Activated CD8-positive, alpha-beta T cell treated with anti-CD3 and anti-CD28 coated beads for 36 hours (primary cell): ENCODE data around the gene PAAF1. TPM values are rescaled to one million over a fixed set of nuclear protein-coding genes. Genes with fewer than 3 reads are reported as not detected.

ENCODE experiments used
- ATAC-seq: fragments of 200-7000 bp; cut with Tn5 transposase; one replicate; pipeline ENCODE4 v1.10.0; 2021; ENCODE audit warnings: mild to moderate bottlenecking, moderate library complexity
- CTCF ChIA-PET: fragments of 350-600 bp; sonication (Branson Sonifier 250); formaldehyde crosslinking; loops from one replicate; lab custom pipeline; 2021; ENCODE audit warnings: antibody characterized with exemption; lab: Charles Lee
- POLR2A ChIA-PET: fragments of 350-600 bp; sonication (Branson Sonifier 250); formaldehyde crosslinking; loops from one replicate; lab custom pipeline; 2021; ENCODE audit warnings: antibody characterized with exemption; lab: Charles Lee
- DNase-seq: peaks from one replicate; pipeline ENCODE4 v3.0.0-alpha.2; 2020
- H3K27ac Mint-ChIP-seq: one replicate; pipeline ENCODE4 v1.8.0; 2021; ENCODE audit warnings: mild to moderate bottlenecking, mixed read lengths
- H3K27me3 Mint-ChIP-seq: one replicate; pipeline ENCODE4 v1.8.0; 2021; ENCODE audit warnings: mixed read lengths
- H3K36me3 Mint-ChIP-seq: one replicate; pipeline ENCODE4 v1.8.0; 2021; ENCODE audit warnings: low read depth, mixed read lengths
- H3K4me1 Mint-ChIP-seq: one replicate; pipeline ENCODE4 v1.8.0; 2021; ENCODE audit warnings: low read depth, mixed read lengths
- H3K4me3 Mint-ChIP-seq: one replicate; pipeline ENCODE4 v1.8.0; 2021; ENCODE audit warnings: mild to moderate bottlenecking, moderate library complexity, mixed read lengths
- H3K9me3 Mint-ChIP-seq: one replicate; pipeline ENCODE4 v1.8.0; 2021; ENCODE audit warnings: mixed read lengths
- intact Hi-C: fragments of 100-400 bp; cut with micrococcal nuclease; formaldehyde crosslinking; loops from one replicate; pipeline ENCODE4 v1.10.0; 2022
- total RNA-seq, 2 experiments: library from RNA; stranded (reverse); gene quantifications; one replicate each; pipeline ENCODE4 v1.2.3, GENCODE V29; 2021
- TF ChIP-seq, protein P1 (sequence below): fragments of 200-600 bp; IDR thresholded peaks from one replicate; pipeline ENCODE4 v1.8.0; 2022; ENCODE audit warnings: antibody characterized with exemption, mild to moderate bottlenecking

Gene PAAF1
- total RNA-seq, 2 experiments from 2014 or later: 32.5 to 34.9 TPM

DNA sequence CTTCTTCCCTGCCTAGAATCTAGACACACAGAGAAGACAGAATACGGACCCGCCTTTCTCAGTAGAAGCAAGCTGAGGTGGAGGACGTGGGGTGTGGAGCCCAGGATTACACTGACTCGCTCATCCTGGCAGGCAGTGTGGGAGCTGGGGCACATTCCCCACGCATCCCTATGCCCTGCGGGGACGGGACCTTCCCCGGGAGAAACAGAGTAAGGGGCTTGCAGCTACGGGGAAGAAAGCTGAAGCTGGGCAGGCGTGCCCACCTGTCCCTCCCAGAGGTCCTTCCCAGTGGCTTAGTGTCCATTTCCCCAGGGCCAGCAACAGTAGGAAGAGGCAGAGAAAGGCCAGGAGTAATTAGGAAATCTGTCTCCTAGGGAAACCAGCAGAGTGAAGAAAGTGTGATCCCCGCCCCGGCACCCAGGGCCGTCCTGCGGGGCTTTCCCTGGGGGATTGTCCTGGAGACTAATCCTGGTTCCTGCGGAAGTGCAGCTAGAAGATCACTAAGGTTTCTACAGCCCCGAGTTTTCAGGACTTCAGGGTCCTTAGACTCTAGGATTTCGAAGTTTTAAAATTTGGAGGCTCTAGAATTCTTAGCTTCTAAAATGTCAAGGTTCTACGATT lies 81.8 kb downstream of the PAAF1 start:
- H3K4me3 Mint-ChIP-seq: no peak overlapping the region
- ATAC-seq: no peak
- TF ChIP-seq, protein P1, sequence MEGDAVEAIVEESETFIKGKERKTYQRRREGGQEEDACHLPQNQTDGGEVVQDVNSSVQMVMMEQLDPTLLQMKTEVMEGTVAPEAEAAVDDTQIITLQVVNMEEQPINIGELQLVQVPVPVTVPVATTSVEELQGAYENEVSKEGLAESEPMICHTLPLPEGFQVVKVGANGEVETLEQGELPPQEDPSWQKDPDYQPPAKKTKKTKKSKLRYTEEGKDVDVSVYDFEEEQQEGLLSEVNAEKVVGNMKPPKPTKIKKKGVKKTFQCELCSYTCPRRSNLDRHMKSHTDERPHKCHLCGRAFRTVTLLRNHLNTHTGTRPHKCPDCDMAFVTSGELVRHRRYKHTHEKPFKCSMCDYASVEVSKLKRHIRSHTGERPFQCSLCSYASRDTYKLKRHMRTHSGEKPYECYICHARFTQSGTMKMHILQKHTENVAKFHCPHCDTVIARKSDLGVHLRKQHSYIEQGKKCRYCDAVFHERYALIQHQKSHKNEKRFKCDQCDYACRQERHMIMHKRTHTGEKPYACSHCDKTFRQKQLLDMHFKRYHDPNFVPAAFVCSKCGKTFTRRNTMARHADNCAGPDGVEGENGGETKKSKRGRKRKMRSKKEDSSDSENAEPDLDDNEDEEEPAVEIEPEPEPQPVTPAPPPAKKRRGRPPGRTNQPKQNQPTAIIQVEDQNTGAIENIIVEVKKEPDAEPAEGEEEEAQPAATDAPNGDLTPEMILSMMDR: no peak
- intact Hi-C loops: no loop called here
- CTCF ChIA-PET: no interaction called here
- no peaks in the 10 kb centered on the region for H3K4me1 Mint-ChIP-seq
- no peaks in the 10 kb centered on the region for H3K36me3 Mint-ChIP-seq
- POLR2A ChIA-PET: no interaction called here
- no peak overlapping the region for H3K27ac Mint-ChIP-seq
- no peaks in the 10 kb centered on the region for H3K27me3 Mint-ChIP-seq
- no peak for DNase-seq
- H3K9me3 Mint-ChIP-seq: no peaks in the 10 kb centered on the region

DNA sequence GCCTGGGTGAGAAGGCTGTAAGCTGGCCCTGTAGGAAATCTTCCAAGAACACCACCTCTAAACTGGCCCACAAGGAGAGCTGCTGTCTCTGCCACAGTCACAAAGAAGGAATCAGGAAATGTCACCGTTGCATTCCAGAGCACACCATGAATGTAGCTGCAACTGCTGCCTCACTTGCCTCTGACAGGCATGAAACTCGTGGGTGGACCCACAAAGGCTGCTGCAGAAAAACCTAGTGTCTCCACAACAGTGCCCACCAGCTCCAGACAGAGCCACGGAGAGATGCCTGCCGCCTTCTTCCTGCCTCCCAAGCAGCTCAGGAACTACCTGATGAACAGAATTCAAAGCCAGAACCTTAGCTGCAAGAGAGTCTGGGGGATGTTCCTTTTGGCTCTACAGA lies 84.5 kb downstream of the PAAF1 start:
- Mint-ChIP-seq H3K27ac (no peak overlapping the region), H3K4me1 (peaks cover 14% of the 10 kb centered on the region), H3K27me3 (no peaks in the 10 kb centered on the region), H3K36me3 (no peaks in the 10 kb centered on the region), H3K9me3 (no peaks in the 10 kb centered on the region), H3K4me3 (no peak overlapping the region)
- no peak for ATAC-seq
- DNase-seq: no peak
- intact Hi-C loops: no loop called here
- POLR2A ChIA-PET: no interaction called here
- TF ChIP-seq, protein P1: no peak
- CTCF ChIA-PET: interaction anchor here (0.9 kb wide), 1 partner anchor 9 kb away, joined by 4 read pairs; no protein-coding TSS in a partner anchor

DNA sequence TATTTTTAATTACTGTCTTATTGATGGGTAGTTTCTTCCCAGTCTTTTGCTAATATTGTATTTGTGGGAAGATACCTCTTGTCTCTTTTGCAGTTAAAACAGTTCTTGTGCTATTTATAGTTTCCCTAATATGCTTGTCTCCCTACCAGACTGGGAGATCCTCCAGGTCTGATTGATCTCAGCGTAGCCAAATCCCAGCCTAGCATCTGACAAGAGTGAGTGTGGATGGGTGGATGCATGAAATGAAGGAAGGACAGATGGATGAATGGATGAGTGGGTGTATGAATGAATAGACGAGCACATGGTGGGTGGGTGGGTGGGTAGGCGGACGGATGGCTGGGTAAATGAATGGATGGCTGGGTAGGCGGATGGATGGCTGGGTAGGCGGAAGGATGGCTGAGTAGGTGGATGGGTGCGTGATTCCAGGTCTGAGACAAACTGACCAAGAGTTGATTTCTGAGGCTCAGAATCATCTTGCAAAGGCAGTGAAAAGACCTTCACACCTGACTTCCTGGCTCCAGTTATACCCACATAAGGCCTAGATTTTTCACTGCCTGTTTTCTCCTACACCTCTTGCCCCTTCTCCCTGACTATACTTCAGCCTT lies 85.4 kb downstream of the PAAF1 start:
- H3K36me3 Mint-ChIP-seq: no peaks in the 10 kb centered on the region
- ChIA-PET POLR2A (interaction anchor here (3.1 kb wide), 1 partner anchor 19 kb away, joined by 14 read pairs; the partner anchor contains the start of gene UCP2), CTCF (interaction anchor here (0.8 to 0.9 kb wide), 2 partner anchors 9 to 10 kb away, joined by 3 read pairs; no protein-coding TSS in a partner anchor)
- no peak for ATAC-seq
- H3K4me3 Mint-ChIP-seq: no peak overlapping the region
- intact Hi-C loops: no loop called here
- no peak overlapping the region for H3K27ac Mint-ChIP-seq
- peaks cover 14% of the 10 kb centered on the region for H3K4me1 Mint-ChIP-seq
- TF ChIP-seq, protein P1: no peak
- H3K27me3 Mint-ChIP-seq: no peaks in the 10 kb centered on the region
- no peak for DNase-seq
- H3K9me3 Mint-ChIP-seq: no peaks in the 10 kb centered on the region

DNA sequence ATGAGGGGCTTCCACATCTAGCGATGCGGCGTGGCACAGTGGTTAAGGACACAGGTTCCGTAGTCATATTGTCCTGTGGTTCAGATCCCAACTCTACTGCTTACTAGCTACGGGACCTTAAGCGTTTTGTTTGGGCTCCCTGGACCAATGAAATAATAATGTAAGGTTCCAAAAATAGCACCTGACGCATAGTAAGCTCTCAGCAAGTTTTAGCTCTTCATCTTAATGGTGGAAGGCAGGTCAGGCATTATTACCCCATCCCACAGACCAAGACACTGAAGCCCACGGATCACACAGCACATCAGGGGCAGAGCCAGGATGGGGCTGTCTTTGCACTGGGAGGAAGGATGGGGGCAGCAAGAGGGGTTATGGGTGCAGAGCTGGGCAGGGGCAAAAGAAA lies 87.1 kb downstream of the PAAF1 start:
- no peak for DNase-seq
- H3K36me3 Mint-ChIP-seq: no peaks in the 10 kb centered on the region
- H3K4me3 Mint-ChIP-seq: no peak overlapping the region
- ChIA-PET CTCF (interaction anchor here (0.6 to 2.1 kb wide), 35 partner anchors 9 to 358 kb away, joined by 3 to 17 read pairs (median 4); partner anchors contain the start of gene UCP2), POLR2A (interaction anchor here (0.8 to 3.1 kb wide), 4 partner anchors 11 to 74 kb away, joined by 3 to 14 read pairs (median 3); partner anchors contain the start of gene UCP2)
- TF ChIP-seq, protein P1: no peak
- no peak overlapping the region for H3K27ac Mint-ChIP-seq
- peaks cover 28% of the 10 kb centered on the region for H3K4me1 Mint-ChIP-seq
- no peaks in the 10 kb centered on the region for H3K27me3 Mint-ChIP-seq
- intact Hi-C loops: no loop called here
- ATAC-seq: peak; percentile 4
- no peaks in the 10 kb centered on the region for H3K9me3 Mint-ChIP-seq
